Large intestine (tissue), 3 donors: ENCODE measurements around the gene C3orf52. TPM values are rescaled to one million over a fixed set of nuclear protein-coding genes. Genes with fewer than 3 reads are reported as not detected.

Source experiments
- DNase-seq, 2 donors: peaks; one replicate each; pipeline versions ENCODE4 v3.0.0 to v3.0.0-alpha.2; 2013
- H3K27ac ChIP-seq: one replicate; pipeline ENCODE4 v1.5.1; 2013; ENCODE audit warnings: low read length
- H3K27me3 ChIP-seq: 2 replicates; pipeline ENCODE4 v1.6.1; 2013; ENCODE audit warnings: low read length; ENCODE audit not compliant: control insufficient read depth, insufficient read depth
- H3K36me3 ChIP-seq: 2 replicates; pipeline ENCODE4 v1.6.1; 2013; ENCODE audit warnings: low read length; ENCODE audit not compliant: control insufficient read depth, insufficient read depth
- H3K4me1 ChIP-seq: one replicate; pipeline ENCODE4 v1.6.1; 2013; ENCODE audit warnings: low read length; ENCODE audit not compliant: control insufficient read depth, insufficient read depth
- H3K4me3 ChIP-seq: one replicate; pipeline ENCODE4 v1.5.1; 2013; ENCODE audit warnings: low read length
- H3K9me3 ChIP-seq: one replicate; pipeline ENCODE4 v1.6.1; 2013; ENCODE audit warnings: mild to moderate bottlenecking, low read depth, low read length, moderate library complexity; ENCODE audit not compliant: control insufficient read depth
- WGBS: methylation state at CpG from one replicate; pipeline ENCODE4 v1.1.5; 2013; ENCODE audit warnings: low lambda C conversion rate; ENCODE audit not compliant: insufficient coverage; 5-methylcytosine and 5-hydroxymethylcytosine counted together
- polyA plus RNA-seq: library from polyadenylated mRNA; unstranded; fragments of 120-200 nt; gene quantifications from one replicate; pipeline ENCODE4 v1.2.1, GENCODE V29; 2013

Gene C3orf52
- polyA plus RNA-seq, 1 donor, result 14.1 TPM

DNA sequence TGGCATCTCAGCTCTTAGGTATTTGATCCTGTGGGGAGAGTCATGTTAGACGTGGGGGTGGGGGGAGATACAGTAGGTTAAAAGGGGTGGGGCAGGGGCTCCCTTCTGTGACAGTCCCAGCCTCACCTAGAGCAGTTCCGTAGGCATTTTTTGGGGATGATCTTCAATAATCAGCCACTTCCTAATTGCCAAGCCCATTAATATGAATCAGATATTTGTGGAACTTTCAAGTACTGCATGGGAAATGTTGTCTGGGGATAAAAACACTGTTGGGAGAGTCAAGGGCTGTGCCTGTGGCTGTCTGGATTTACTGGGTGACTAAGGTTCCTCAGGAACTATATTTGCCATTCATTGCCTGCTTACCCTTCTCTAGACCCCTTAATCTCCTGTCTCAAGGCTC lies 9.5 kb downstream of the C3orf52 start:
- no peak overlapping the region for H3K27ac ChIP-seq
- no peaks in the 10 kb centered on the region for H3K9me3 ChIP-seq
- no peak overlapping the region for H3K4me3 ChIP-seq
- DNase-seq, result no peak
- no peaks in the 10 kb centered on the region for H3K27me3 ChIP-seq
- WGBS, result no CpG with 5 or more reads among the region's 2 CpGs
- no peaks in the 10 kb centered on the region for H3K36me3 ChIP-seq
- H3K4me1 ChIP-seq, result peaks cover 22% of the 10 kb centered on the region

GRCh38 chr3:112096176-112096575 lies 10.0 kb downstream of the C3orf52 start:
- Histone ChIP-seq H3K9me3 (no peaks in the 10 kb centered on the region), H3K27ac (no peak overlapping the region), H3K27me3 (no peaks in the 10 kb centered on the region), H3K4me3 (no peak overlapping the region), H3K36me3 (no peaks in the 10 kb centered on the region), H3K4me1 (peaks cover 18% of the 10 kb centered on the region)
- DNase-seq, result peak in 1 of 2 donors; percentile 46
- WGBS, result 0% methylated on average over 1 of the region's 2 CpGs

- DNase-seq, result peak; percentile 90 to 95
- no peaks in the 10 kb centered on the region for H3K27me3 ChIP-seq
- 66% methylated on average over 2 of the region's 4 CpGs for WGBS
- no peaks in the 10 kb centered on the region for H3K36me3 ChIP-seq
- peaks cover 15% of the 10 kb centered on the region for H3K4me1 ChIP-seq
- no peak overlapping the region for H3K4me3 ChIP-seq
- H3K9me3 ChIP-seq, result no peaks in the 10 kb centered on the region
- peak overlapping the region; percentile 57 for H3K27ac ChIP-seq
These were observed 11.2 kb downstream of the C3orf52 start for GRCh38 chr3:112097378-112097777.

DNA sequence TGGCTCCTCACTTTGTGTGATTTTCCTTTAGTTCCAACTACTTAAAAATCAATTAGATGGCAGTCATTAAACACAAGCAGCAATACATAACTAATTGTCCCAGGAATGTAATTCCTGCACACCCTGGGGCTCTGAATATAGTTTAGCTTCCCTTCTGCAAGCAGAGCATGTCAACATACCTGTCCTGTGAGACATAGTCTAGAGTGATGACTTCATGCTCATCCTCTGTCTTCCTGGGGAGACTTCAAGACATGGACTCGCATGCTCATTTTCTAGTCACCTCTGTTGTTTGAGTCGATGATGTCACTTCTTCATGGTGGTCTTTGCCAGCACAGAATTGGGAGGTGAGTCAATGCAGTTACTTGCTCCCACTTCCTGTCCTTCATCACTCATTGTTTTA lies 15.7 kb downstream of the C3orf52 start:
- no CpG with 5 or more reads among the region's 2 CpGs for WGBS
- H3K4me1 ChIP-seq, result peaks cover 6% of the 10 kb centered on the region
- no peaks in the 10 kb centered on the region for H3K9me3 ChIP-seq
- no peak for DNase-seq
- H3K4me3 ChIP-seq, result no peak overlapping the region
- peaks cover 2% of the 10 kb centered on the region for H3K36me3 ChIP-seq
- H3K27me3 ChIP-seq, result no peaks in the 10 kb centered on the region
- no peak overlapping the region for H3K27ac ChIP-seq

DNA sequence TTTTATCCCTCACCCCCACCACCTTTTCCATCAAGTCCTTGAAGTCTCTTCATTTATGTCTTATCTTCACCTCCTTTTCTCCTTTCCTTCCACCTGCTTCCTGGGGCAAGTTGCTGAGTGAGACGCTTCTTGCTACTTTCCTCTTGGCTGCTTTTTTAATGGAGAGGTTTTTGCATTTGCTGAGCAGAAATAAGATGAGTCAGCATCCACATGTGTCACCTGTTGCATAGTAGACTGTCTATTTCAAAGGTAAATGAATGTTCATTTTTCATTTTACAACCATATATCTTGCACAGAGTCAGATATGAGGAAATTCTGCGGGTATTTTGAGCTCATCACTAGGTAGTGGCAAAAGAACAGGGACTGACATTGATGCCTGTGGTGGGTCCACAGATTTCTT lies 18.6 kb downstream of the C3orf52 start:
- Histone ChIP-seq H3K36me3 (peaks cover 2% of the 10 kb centered on the region), H3K4me3 (no peak overlapping the region), H3K9me3 (no peaks in the 10 kb centered on the region), H3K27me3 (no peaks in the 10 kb centered on the region), H3K4me1 (no peaks in the 10 kb centered on the region), H3K27ac (no peak overlapping the region)
- DNase-seq, result no peak
- 80% methylated on average over 1 of the region's 2 CpGs for WGBS

GRCh38 chr3:112109322-112109721 lies 23.1 kb downstream of the C3orf52 start:
- peaks cover 5% of the 10 kb centered on the region for H3K36me3 ChIP-seq
- H3K4me3 ChIP-seq, result no peak overlapping the region
- no peaks in the 10 kb centered on the region for H3K4me1 ChIP-seq
- H3K27me3 ChIP-seq, result no peaks in the 10 kb centered on the region
- DNase-seq, result peak in 1 of 2 donors; percentile 23
- no CpG with 5 or more reads among the region's 5 CpGs for WGBS
- no peak overlapping the region for H3K27ac ChIP-seq
- no peaks in the 10 kb centered on the region for H3K9me3 ChIP-seq

DNA sequence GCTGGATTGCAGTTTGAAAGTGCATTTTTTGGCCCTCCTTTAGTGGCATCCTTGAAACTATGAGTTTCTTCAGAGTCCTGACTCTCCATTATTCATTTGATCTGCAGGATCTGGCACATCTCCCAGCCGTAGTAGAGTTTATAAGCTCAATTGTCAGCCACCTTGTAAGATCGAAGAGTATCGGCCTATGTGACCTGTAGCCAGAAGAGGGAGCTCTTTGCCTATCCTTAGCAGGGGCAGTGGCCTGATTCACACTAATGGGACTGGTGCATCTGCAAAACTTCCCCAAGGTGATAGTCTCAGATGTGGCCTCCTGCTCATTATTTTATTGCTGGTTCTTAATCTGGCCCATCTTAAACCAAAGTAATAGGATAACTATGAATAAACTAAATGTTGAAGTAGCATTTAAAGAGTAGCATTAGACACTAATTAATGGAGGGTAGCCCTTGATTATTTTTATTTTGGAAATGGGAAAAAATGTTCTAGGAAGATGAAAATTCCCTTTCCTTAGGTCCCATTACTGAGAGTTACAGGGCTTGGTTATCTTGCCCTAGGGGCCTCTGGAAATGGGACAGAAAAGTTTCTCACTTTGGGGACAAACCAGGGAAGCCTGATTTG lies 25.7 kb downstream of the C3orf52 start:
- H3K4me1 ChIP-seq, result no peaks in the 10 kb centered on the region
- peaks cover 3% of the 10 kb centered on the region for H3K36me3 ChIP-seq
- no peaks in the 10 kb centered on the region for H3K27me3 ChIP-seq
- no peak overlapping the region for H3K27ac ChIP-seq
- DNase-seq, result peak; percentile 39 to 51
- no peaks in the 10 kb centered on the region for H3K9me3 ChIP-seq
- no CpG with 5 or more reads among the region's 3 CpGs for WGBS
- H3K4me3 ChIP-seq, result no peak overlapping the region

- Histone ChIP-seq H3K27me3 (no peaks in the 10 kb centered on the region), H3K36me3 (peaks cover 3% of the 10 kb centered on the region), H3K27ac (no peak overlapping the region), H3K4me3 (no peak overlapping the region), H3K9me3 (no peaks in the 10 kb centered on the region), H3K4me1 (no peaks in the 10 kb centered on the region)
- no peak for DNase-seq
- WGBS, result no CpG with 5 or more reads among the region's 6 CpGs
These were observed 28.5 kb downstream of the C3orf52 start for GRCh38 chr3:112114576-112115160.

DNA sequence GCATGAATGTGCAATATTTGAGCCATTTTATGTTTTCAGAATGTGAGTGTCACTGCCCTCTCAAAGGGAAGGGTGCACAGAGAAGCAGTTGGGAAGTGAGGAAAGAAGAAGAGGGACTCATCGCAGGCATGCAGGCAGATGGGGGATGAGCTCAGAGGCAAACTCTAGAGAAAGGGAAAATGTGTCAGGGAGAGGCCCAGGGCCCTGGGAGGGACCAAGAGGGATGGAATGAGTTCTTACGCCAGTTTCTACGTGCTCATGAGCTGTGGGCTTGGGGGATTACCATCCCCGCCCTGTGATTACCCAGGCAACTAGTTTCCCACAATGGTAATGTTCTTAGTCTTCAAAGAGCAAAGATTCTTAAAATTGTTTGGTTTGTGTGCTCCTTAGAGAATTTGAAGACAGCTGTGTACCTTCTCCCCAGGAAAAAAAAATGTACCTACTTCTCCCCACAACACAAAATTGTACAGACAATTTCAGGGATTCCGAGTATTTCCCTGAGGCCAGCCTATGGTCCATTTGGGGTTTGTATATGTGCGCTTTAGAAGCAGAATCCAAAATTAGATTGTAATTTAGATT lies 29.1 kb downstream of the C3orf52 start:
- Histone ChIP-seq H3K27me3 (no peaks in the 10 kb centered on the region), H3K4me1 (no peaks in the 10 kb centered on the region), H3K4me3 (no peak overlapping the region), H3K9me3 (no peaks in the 10 kb centered on the region), H3K36me3 (peaks cover 3% of the 10 kb centered on the region), H3K27ac (no peak overlapping the region)
- WGBS, result 100% methylated on average over 1 of the region's 6 CpGs
- no peak for DNase-seq

DNA sequence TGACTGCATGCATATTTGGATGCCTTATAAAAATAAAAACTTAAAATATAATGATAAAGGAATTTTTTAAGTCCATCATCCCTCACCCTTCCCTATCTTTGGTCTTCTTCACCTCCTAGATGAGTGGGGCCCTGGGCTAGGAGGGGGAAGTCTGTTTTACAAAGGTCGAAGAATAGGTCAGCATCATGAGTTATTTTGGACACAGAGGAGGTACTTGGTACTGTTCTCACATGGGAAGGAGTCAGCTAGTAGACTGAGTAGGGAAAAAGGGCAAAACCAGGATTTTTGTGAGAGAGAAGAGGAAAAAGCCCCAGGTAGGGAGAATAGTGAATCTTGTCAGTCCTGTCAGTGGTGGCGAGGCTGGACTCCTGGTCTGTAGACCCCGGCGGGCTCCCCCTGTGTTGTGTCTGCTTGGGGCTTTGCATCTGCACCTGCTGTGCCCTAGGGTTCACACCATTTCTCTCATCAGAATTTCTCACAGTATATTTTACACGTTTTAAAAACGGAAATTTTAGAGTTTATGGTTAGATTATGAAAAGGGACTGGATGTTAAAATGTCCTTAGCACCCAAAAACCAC lies 29.7 kb downstream of the C3orf52 start:
- no peak overlapping the region for H3K4me3 ChIP-seq
- 83% methylated on average over 2 of the region's 6 CpGs for WGBS
- no peaks in the 10 kb centered on the region for H3K27me3 ChIP-seq
- peaks cover 3% of the 10 kb centered on the region for H3K36me3 ChIP-seq
- no peak overlapping the region for H3K27ac ChIP-seq
- H3K9me3 ChIP-seq, result no peaks in the 10 kb centered on the region
- no peaks in the 10 kb centered on the region for H3K4me1 ChIP-seq
- no peak for DNase-seq
